Fibroblast of pulmonary artery (primary cell): ENCODE measurements around the gene RASGRF2.

ENCODE experiments used
- DNase-seq: peaks from one replicate; pipeline ENCODE4 v3.0.0-alpha.2; 2010; ENCODE audit warnings: low read depth
- H3K4me3 ChIP-seq: replicated peaks from 2 replicates; pipeline ENCODE4 v1.5.1; 2011; ENCODE audit warnings: low read depth, mild to moderate bottlenecking, control low read depth, low read length, moderate library complexity
- TF ChIP-seq, protein P1 (sequence below): IDR thresholded peaks from 2 replicates; pipeline ENCODE4 v1.5.1; 2011; ENCODE audit warnings: mild to moderate bottlenecking, control low read depth, low read length, inconsistent platforms; ENCODE audit errors: missing control alignments

The RASGRF2 gene

DNA sequence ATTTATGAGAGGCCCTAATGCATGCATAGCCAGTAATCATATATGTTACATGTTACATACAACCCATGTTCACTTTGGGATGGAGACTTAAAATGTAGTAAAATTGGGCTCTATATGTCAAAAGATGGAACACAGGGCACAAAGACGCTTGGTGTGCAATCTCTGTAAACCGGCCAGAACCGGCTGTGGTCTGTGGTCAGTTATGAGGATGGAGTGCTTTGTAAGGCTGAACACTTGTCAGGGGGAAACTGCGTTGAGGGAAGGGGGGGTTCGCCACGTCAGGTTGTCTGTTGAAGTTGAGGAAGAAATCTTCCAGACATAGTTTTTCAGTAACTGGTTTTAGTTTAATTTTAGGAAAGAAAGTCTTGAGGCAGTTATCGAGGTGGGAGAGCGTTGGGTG is 270.3 kb downstream of the RASGRF2 start:
- TF ChIP-seq, protein P1, sequence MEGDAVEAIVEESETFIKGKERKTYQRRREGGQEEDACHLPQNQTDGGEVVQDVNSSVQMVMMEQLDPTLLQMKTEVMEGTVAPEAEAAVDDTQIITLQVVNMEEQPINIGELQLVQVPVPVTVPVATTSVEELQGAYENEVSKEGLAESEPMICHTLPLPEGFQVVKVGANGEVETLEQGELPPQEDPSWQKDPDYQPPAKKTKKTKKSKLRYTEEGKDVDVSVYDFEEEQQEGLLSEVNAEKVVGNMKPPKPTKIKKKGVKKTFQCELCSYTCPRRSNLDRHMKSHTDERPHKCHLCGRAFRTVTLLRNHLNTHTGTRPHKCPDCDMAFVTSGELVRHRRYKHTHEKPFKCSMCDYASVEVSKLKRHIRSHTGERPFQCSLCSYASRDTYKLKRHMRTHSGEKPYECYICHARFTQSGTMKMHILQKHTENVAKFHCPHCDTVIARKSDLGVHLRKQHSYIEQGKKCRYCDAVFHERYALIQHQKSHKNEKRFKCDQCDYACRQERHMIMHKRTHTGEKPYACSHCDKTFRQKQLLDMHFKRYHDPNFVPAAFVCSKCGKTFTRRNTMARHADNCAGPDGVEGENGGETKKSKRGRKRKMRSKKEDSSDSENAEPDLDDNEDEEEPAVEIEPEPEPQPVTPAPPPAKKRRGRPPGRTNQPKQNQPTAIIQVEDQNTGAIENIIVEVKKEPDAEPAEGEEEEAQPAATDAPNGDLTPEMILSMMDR = no peak
- DNase-seq = no peak
- no peak overlapping the region for H3K4me3 ChIP-seq

GRCh38 chr5:81232464-81233079 is 272.4 kb downstream of the RASGRF2 start:
- peak; percentile 36 for DNase-seq
- H3K4me3 ChIP-seq = peak overlapping the region; percentile 28
- TF ChIP-seq, protein P1 = no peak

DNA sequence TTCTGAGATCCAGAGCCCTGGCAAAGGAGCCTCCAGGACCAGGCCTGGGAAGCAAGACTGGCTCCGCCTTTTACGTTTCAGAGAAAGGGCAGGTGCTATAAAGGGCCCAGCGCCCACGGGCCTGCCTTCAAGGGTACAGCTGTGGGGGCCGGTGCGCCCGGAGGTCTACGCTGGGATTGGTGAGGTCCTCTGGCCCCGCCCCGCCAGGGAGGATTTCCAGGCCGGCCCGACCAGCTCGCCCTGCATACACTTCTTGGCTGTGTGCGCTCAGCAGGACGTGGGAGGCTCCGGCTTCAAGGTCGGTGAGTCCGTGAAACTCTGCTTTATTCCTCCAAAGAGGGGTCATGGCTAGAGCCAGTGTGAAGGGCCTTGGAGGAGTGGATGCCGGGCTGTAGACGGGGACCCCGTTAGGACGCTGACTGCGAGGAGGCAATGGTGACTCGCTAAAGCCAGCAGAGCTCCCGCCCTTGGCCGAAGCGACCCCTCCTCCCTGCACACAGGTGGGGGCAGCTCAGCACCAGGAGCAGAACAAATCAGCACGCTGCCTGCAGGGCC is 273.0 kb downstream of the RASGRF2 start, which contains the start of gene CKMT2:
Gene CKMT2 (plus strand): TSS at position 243 of the 555 bp plus-strand sequence. CDS start 17,811 bp downstream, outside the sequence.
- peak; percentile 60 for DNase-seq
- TF ChIP-seq, protein P1 = no peak
- peak within 1 kb of the TSS; percentile 28 for H3K4me3 ChIP-seq

DNA sequence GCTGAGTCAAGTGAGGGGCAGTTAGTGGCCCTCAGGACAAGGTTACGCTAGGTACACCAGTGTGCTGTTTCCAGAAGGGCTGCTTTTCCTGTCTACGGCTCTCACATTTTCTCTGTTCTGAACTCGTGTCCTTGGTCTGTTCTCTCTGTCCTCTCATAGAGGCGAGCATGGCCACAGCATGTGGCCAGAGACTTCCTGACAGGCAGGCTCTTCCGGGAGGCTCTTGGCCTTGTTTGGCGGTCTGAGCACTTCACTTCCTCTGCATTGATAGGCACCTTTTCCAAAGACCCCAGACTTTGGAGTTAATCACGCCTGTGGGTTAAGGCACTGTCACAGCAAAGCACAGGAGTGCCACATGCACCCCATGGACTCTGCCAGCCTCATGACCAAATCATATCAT is 274.1 kb downstream of the RASGRF2 start:
- no peak for DNase-seq
- H3K4me3 ChIP-seq = no peak overlapping the region
- TF ChIP-seq, protein P1 = no peak

- TF ChIP-seq, protein P1 = no peak
- no peak for DNase-seq
- no peak overlapping the region for H3K4me3 ChIP-seq
Measured at GRCh38 chr5:81234801-81235200, 274.6 kb downstream of the RASGRF2 start.

DNA sequence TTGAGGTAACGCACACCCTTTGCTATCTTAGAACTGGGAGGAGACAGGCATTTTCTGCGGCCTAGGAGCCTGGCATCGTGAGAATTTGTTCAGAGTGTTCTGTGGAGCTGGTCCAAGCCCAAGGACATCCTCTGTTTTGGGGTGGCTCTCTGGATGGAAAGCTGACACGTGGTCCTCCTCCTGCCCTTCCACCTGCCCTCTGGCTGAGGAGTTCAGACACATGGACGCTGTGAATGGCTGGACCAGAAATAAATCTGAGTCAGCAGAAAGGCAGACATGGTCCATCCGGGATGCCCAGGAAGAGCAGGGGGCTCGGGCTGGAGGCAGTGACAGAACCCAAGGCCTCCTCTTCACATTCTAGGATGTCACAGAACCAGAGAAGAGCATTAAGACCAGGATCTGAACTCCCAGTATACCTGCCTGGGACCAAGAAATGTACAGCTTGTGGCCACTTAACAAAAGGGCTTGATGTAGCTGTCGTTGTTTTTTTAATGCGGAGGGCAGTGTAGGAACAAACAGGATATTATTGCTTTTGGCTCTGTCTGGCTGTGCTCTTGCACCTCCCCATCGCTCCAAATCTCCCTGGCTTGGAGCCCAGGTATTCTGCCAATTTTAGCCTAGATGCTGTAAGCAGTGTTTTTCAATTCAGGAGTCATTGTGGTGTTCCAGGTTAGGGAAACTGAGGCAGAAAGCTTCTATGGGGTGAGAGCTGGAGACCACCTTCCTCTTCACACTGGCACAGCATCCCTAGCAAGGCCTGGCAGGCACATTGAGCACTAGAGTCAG is 275.3 kb downstream of the RASGRF2 start:
- H3K4me3 ChIP-seq = no peak overlapping the region

More for the DNA sequence above, 275.3 kb downstream of the RASGRF2 start:
- TF ChIP-seq, protein P1 = no peak
- DNase-seq = peak; percentile 33
